ENCODE measurements around the gene TCF25. TPM values are rescaled to one million over a fixed set of nuclear protein-coding genes. Genes with fewer than 3 reads are reported as not detected.

Gene TCF25
- total RNA-seq, 1 donor from 2014 or later = 323 TPM

- no peaks in the 10 kb centered on the region for H3K27me3 Mint-ChIP-seq (ENCODE audit: low read depth)
- H3K27ac Mint-ChIP-seq = no peak overlapping the region
- H3K9me3 Mint-ChIP-seq = no peaks in the 10 kb centered on the region
- H3K4me1 Mint-ChIP-seq = no peaks in the 10 kb centered on the region
- no peak for DNase-seq (ENCODE audit: low spot score in 2 of 2, unreplicated experiment in 2 of 2)
- H3K36me3 Mint-ChIP-seq = peaks cover 26% of the 10 kb centered on the region
- TF ChIP-seq, protein P1, sequence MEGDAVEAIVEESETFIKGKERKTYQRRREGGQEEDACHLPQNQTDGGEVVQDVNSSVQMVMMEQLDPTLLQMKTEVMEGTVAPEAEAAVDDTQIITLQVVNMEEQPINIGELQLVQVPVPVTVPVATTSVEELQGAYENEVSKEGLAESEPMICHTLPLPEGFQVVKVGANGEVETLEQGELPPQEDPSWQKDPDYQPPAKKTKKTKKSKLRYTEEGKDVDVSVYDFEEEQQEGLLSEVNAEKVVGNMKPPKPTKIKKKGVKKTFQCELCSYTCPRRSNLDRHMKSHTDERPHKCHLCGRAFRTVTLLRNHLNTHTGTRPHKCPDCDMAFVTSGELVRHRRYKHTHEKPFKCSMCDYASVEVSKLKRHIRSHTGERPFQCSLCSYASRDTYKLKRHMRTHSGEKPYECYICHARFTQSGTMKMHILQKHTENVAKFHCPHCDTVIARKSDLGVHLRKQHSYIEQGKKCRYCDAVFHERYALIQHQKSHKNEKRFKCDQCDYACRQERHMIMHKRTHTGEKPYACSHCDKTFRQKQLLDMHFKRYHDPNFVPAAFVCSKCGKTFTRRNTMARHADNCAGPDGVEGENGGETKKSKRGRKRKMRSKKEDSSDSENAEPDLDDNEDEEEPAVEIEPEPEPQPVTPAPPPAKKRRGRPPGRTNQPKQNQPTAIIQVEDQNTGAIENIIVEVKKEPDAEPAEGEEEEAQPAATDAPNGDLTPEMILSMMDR (IDR thresholded peaks at IDR 0.05; ENCODE audit: unreplicated experiment) = no peak
- no peak overlapping the region for H3K4me3 Mint-ChIP-seq
Observed at GRCh38 chr16:89890886-89891657, 17.7 kb downstream of the TCF25 start.

- DNase-seq (ENCODE audit: low spot score in 2 of 2, unreplicated experiment in 2 of 2) = no peak
- H3K27ac Mint-ChIP-seq = no peak overlapping the region
- TF ChIP-seq, protein P1 (IDR thresholded peaks at IDR 0.05; ENCODE audit: unreplicated experiment) = no peak
- no peaks in the 10 kb centered on the region for H3K4me1 Mint-ChIP-seq
- H3K27me3 Mint-ChIP-seq (ENCODE audit: low read depth) = no peaks in the 10 kb centered on the region
- H3K9me3 Mint-ChIP-seq = no peaks in the 10 kb centered on the region
- H3K4me3 Mint-ChIP-seq = no peak overlapping the region
- H3K36me3 Mint-ChIP-seq = peaks cover 24% of the 10 kb centered on the region
Observed at GRCh38 chr16:89892055-89892630, 18.8 kb downstream of the TCF25 start.

DNA sequence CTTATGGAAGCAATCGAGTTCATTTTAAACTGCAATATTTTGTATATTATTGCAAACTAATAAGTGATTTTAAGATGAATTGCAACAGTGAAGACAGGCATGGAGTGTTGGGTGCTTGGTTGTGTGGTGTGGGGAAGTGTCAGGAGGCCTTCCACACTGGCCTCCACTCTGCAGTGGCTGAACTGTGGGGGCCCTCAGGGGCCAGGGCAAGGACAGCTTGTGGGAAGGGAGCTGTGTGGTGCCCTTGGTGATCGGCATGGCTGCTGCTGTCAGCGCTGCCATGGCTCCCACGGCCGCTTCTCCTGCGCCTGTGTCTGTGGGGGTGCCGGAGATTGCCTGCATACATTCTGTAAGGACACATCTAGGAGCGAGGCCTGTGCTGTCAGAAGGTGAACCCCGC lies 19.2 kb downstream of the TCF25 start:
- Mint-ChIP-seq H3K27ac (no peak overlapping the region), H3K4me1 (no peaks in the 10 kb centered on the region), H3K4me3 (no peak overlapping the region), H3K27me3 (ENCODE audit: low read depth) (no peaks in the 10 kb centered on the region), H3K36me3 (peaks cover 22% of the 10 kb centered on the region), H3K9me3 (no peaks in the 10 kb centered on the region)
- TF ChIP-seq, protein P1 (IDR thresholded peaks at IDR 0.05; ENCODE audit: unreplicated experiment) = no peak
- DNase-seq (ENCODE audit: low spot score in 2 of 2, unreplicated experiment in 2 of 2) = no peak

DNA sequence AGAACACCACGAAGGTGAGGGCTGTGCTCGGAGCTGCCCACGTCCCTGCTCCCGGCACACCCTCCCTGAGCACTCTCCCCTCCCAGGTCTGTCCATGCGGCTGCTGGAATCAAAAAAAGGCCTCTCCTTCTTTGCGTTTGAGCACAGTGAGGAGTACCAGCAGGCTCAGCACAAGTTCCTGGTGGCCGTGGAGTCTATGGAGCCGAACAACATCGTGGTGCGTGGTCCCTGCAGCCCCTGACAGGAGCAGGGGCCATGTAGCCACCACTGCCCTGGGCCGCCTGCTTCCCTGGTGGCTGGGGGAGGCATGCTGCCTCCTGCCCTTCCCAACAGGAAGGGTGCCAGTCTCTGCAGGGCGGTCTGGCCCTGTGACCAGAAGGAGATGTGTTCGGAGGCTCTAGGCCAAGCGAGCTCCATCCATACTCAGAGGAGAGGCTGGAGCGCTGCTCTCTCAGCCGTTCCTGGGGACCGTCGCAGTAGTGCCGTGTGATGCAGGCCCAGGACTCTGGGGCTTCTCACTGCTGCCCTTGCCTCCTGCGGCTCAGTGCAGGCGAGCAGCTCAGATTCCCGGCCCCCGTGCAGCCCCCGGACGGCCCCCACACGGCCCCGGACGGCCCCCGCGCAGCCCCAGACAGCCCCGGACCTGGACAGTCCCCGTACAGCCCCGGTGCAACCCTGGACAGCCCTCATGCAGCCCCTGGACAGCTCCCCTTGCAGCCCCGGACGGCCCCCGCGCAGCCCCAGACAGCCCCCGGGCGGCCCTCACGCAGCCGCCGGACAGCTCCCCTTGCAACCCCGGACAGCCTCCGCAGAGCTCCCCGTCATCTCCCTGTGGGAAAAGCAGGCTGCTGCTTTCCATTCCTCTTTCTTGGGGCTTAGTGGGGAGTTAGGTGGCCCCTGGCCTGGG lies 20.5 kb downstream of the TCF25 start:
- no peak overlapping the region for H3K27ac Mint-ChIP-seq
- H3K4me3 Mint-ChIP-seq = no peak overlapping the region
- no peaks in the 10 kb centered on the region for H3K4me1 Mint-ChIP-seq
- peaks cover 22% of the 10 kb centered on the region for H3K36me3 Mint-ChIP-seq
- no peak for DNase-seq (ENCODE audit: low spot score in 2 of 2, unreplicated experiment in 2 of 2)
- H3K27me3 Mint-ChIP-seq (ENCODE audit: low read depth) = no peaks in the 10 kb centered on the region
- H3K9me3 Mint-ChIP-seq = no peaks in the 10 kb centered on the region
- TF ChIP-seq, protein P1 (IDR thresholded peaks at IDR 0.05; ENCODE audit: unreplicated experiment) = no peak

GRCh38 chr16:89895482-89896250 lies 22.3 kb downstream of the TCF25 start:
- Mint-ChIP-seq H3K4me1 (no peaks in the 10 kb centered on the region), H3K27me3 (ENCODE audit: low read depth) (no peaks in the 10 kb centered on the region), H3K27ac (no peak overlapping the region), H3K9me3 (no peaks in the 10 kb centered on the region), H3K36me3 (peaks cover 31% of the 10 kb centered on the region), H3K4me3 (no peak overlapping the region)
- no peak for DNase-seq (ENCODE audit: low spot score in 2 of 2, unreplicated experiment in 2 of 2)
- TF ChIP-seq, protein P1 (IDR thresholded peaks at IDR 0.05; ENCODE audit: unreplicated experiment) = no peak

Measured in mesothelial cell of epicardium (in vitro differentiated cells).